ENCODE data around the gene BLOC1S2. TPM values are rescaled to one million over a fixed set of nuclear protein-coding genes. Genes with fewer than 3 reads are reported as not detected.

Gene BLOC1S2
- total and polyA plus RNA-seq, 2 of the 8 experiments (the other 6 are each of a cell fraction or from before 2014, with no cell fraction given) = 25.1 to 50.6 TPM

- Histone ChIP-seq H2BK15ac (ENCODE audit: low read length) (no peak overlapping the region), H3K79me2 (ENCODE audit: control insufficient read depth in 1 of 2, insufficient read depth in 2 of 2, low read length in 2 of 2) (peaks cover under 1 to 28% of the 10 kb centered on the region in 2 experiments), H4K20me1 (replicated peaks in 1 of 2; ENCODE audit: control insufficient read depth in 1 of 2, insufficient read depth in 2 of 2, low read length in 2 of 2) (peaks cover 2% of the 10 kb centered on the region in 2 experiments), H3K79me1 (ENCODE audit: low read depth, low read length) (peaks cover 3% of the 10 kb centered on the region), H4K5ac (ENCODE audit: insufficient read length, low read depth, low read length) (no peak overlapping the region), H2AK5ac (ENCODE audit: low read depth, low read length) (no peak overlapping the region), H3K9me3 (ENCODE audit: insufficient read depth in 2 of 2, low read depth in 1 of 2, low read length in 1 of 2) (no peaks in the 10 kb centered on the region), H2AFZ (ENCODE audit: low read length) (no peak overlapping the region), H4K91ac (replicated peaks; ENCODE audit: insufficient read length, low read length) (no peak overlapping the region), H2BK120ac (replicated peaks; ENCODE audit: low read depth, low read length) (no peak overlapping the region), H3K4me1 (replicated peaks in 1 of 4; ENCODE audit: control insufficient read depth in 3 of 4, insufficient read depth in 4 of 4, low read length in 3 of 4) (no peaks in the 10 kb centered on the region), H3K4ac (replicated peaks; ENCODE audit: insufficient read length, low read depth, low read length) (no peak overlapping the region), H3K23me2 (ENCODE audit: low read depth, low read length) (peaks cover 4% of the 10 kb centered on the region), H3K4me3 (ENCODE audit: extremely low read depth in 1 of 4, insufficient read depth in 2 of 4, low read depth in 3 of 4, low read length in 4 of 4) (no peak overlapping the region), H3K27ac (ENCODE audit: low read depth, low read length) (no peak overlapping the region), H4K8ac (ENCODE audit: extremely low read depth, insufficient read depth, low read length) (no peak overlapping the region), H3K18ac (ENCODE audit: extremely low read depth, low read length) (no peak overlapping the region), H3K56ac (replicated peaks; ENCODE audit: insufficient read length, low read depth, low read length) (no peak overlapping the region), H3K27me3 (replicated peaks in 1 of 4; ENCODE audit: control insufficient read depth in 3 of 4, extremely low read depth in 1 of 4, insufficient read depth in 3 of 4, low read length in 3 of 4) (no peaks in the 10 kb centered on the region), H3K4me2 (ENCODE audit: insufficient read depth in 1 of 2, low read depth in 2 of 2, low read length in 2 of 2) (no peak overlapping the region), H3K14ac (ENCODE audit: insufficient read length) (no peak overlapping the region), H3K23ac (ENCODE audit: insufficient read length) (no peak overlapping the region), H3K36me3 (ENCODE audit: control insufficient read depth in 2 of 4, insufficient read depth in 4 of 4, low read length in 3 of 4) (peaks cover 9 to 32% (median 16%) of the 10 kb centered on the region in 4 experiments; a peak in 6 of 8 replicates), H2BK20ac (ENCODE audit: low read length) (no peak overlapping the region), H2BK5ac (ENCODE audit: low read depth, low read length) (no peak overlapping the region), H3K9ac (replicated peaks in 1 of 4; ENCODE audit: extremely low read depth in 1 of 4, low read depth in 3 of 4, low read length in 3 of 4) (no peak overlapping the region), H2BK12ac (ENCODE audit: low read depth, low read length) (no peak overlapping the region)
- WGBS, 2 experiments (ENCODE audit: extremely low coverage in 1 of 2, insufficient coverage in 1 of 2, insufficient read length in 1 of 2, insufficient replicate concordance in 2 of 2, low coverage in 1 of 2, low lambda C conversion rate in 2 of 2, missing lambda C conversion rate in 1 of 2) = 78% methylated on average over 5 of the region's 5 CpGs; no CpG with 5 or more reads in 1 of the 2 experiments
- DNase-seq (ENCODE audit: low read depth in 1 of 2, low spot score in 2 of 2) (no peak), FAIRE-seq (no peak)
- ChIA-PET POLR2A (ENCODE audit: partially characterized antibody) (interaction anchor here (1.5 kb wide), 1 partner anchor 10 kb away, joined by 3 read pairs; no protein-coding TSS in a partner anchor), CTCF (ENCODE audit: partially characterized antibody) (interaction anchor here (0.7 to 1.4 kb wide), 3 partner anchors 10 to 1034 kb away, joined by 3 to 4 read pairs (median 3); no protein-coding TSS in a partner anchor)
- no peak for TF ChIP-seq RNF2 (IDR thresholded peaks at IDR 0.05; ENCODE audit: borderline replicate concordance, low read depth, low read length, missing control alignments, poor library complexity, severe bottlenecking)
- no peak for TF ChIP-seq BRCA1 (IDR thresholded peaks at IDR 0.05; ENCODE audit: low read depth, low read length)
- TF ChIP-seq CBX8 (IDR thresholded peaks at IDR 0.05; ENCODE audit: borderline replicate concordance, low read depth, low read length) = no peak
- no peak for TF ChIP-seq TCF12 (IDR thresholded peaks at IDR 0.05; ENCODE audit: low read depth, low read length)
- TF ChIP-seq TAF7 (optimal IDR thresholded peaks at IDR 0.05; ENCODE audit: borderline replicate concordance, low read depth, low read length) = no peak
- no peak for TF ChIP-seq CTCF (IDR thresholded peaks at IDR 0.05; ENCODE audit: control extremely low read depth in 1 of 3, insufficient read depth in 1 of 3, low read depth in 1 of 3, low read length in 3 of 3)
- no peak for TF ChIP-seq BACH1 (IDR thresholded peaks at IDR 0.05; ENCODE audit: low read length)
- no peak for TF ChIP-seq RBBP5 (IDR thresholded peaks at IDR 0.05; ENCODE audit: borderline replicate concordance, low read depth, low read length)
- no peak for TF ChIP-seq E2F6 (IDR thresholded peaks at IDR 0.05)
These were observed 62.6 kb downstream of the BLOC1S2 start for GRCh38 chr10:100223879-100224278.
